Upper lobe of left lung (tissue), 6 donors: ENCODE results near the gene ATG7. TPM values are rescaled to one million over a fixed set of nuclear protein-coding genes. Genes with fewer than 3 reads are reported as not detected.

Source experiments
- ATAC-seq, 2 donors: fragments of 200-7000 bp; cut with Tn5 transposase; one replicate each; pipeline ENCODE4 v1.9.1; 2022; ENCODE audit warnings: mild to moderate bottlenecking in 2 of 2, moderate library complexity in 2 of 2; ENCODE audit not compliant: low FRiP score in 2 of 2
- DNase-seq, 2 donors: peaks; one replicate each; pipeline ENCODE4 v3.0.0-alpha.2; 2019 to 2020
- H3K27ac ChIP-seq, 4 donors: fragments of 200-600 bp; sonication (generic); one replicate each; pipeline ENCODE4 v1.5.1; 2016 to 2019
- H3K27me3 ChIP-seq, 4 donors: fragments of 200-600 bp; sonication (generic); one replicate each; pipeline ENCODE4 v1.5.1; 2017 to 2019
- H3K36me3 ChIP-seq, 4 donors: fragments of 200-600 bp; sonication (generic); one replicate each; pipeline ENCODE4 v1.5.1; 2016 to 2019
- H3K4me1 ChIP-seq, 4 donors: fragments of 200-600 bp; sonication (generic); one replicate each; pipeline ENCODE4 v1.5.1; 2018 to 2019
- H3K4me3 ChIP-seq, 4 donors: fragments of 200-600 bp; sonication (generic); one replicate each; pipeline ENCODE4 v1.5.1; 2017 to 2019; ENCODE audit warnings: mild to moderate bottlenecking in 2 of 4, moderate library complexity in 1 of 4
- H3K9me3 ChIP-seq, 4 donors: fragments of 200-600 bp; sonication (generic); one replicate each; pipeline ENCODE4 v1.5.1; 2018 to 2019
- EP300 ChIP-seq, 4 donors: sonication (generic); formaldehyde crosslinking; IDR thresholded peaks; one replicate each; pipeline ENCODE4 v1.5.1; 2017; ENCODE audit warnings: antibody characterized with exemption in 4 of 4, control low read depth in 2 of 4
- POLR2A ChIP-seq, 4 donors: fragments of 450-650 bp; IDR thresholded peaks; one replicate each; pipeline ENCODE4 v1.5.1; 2016 to 2017; ENCODE audit warnings: antibody characterized with exemption in 4 of 4, mild to moderate bottlenecking in 2 of 4
- POLR2AphosphoS5 ChIP-seq, 2 donors: sonication (generic); formaldehyde crosslinking; IDR thresholded peaks; one replicate each; pipeline ENCODE4 v1.5.1; 2017; ENCODE audit warnings: antibody characterized with exemption in 2 of 2
- WGBS, 2 donors: methylation state at CpG; one replicate each; pipeline ENCODE4 v1.1.5; 2017 to 2018; 5-methylcytosine and 5-hydroxymethylcytosine counted together
- total RNA-seq, 6 donors: library from RNA; depleted of rRNA in 4 of 6; stranded (reverse); fragments of >200 nt in 4 of 6; gene quantifications; one replicate each; pipeline versions ENCODE4 v1.1.0 to v1.2.1, GENCODE V29; 2016 to 2021
- TF ChIP-seq, protein P1 (sequence below), 6 experiments: fragments of 450-650 bp in 4 of 6; fragments of 200-600 bp in 2 of 6; sonication (generic) in 2 of 6; IDR thresholded peaks; one replicate each; pipeline ENCODE4 v1.5.1; 2016 to 2019; ENCODE audit warnings: antibody characterized with exemption in 6 of 6
- donor health status: DM: no; HTN: no; CAD: no; lungs with moderate emphysema.
- donor health status: DM: no; HTN: yes; CAD: no; lungs with severe emphysema.

Gene ATG7, protein sequence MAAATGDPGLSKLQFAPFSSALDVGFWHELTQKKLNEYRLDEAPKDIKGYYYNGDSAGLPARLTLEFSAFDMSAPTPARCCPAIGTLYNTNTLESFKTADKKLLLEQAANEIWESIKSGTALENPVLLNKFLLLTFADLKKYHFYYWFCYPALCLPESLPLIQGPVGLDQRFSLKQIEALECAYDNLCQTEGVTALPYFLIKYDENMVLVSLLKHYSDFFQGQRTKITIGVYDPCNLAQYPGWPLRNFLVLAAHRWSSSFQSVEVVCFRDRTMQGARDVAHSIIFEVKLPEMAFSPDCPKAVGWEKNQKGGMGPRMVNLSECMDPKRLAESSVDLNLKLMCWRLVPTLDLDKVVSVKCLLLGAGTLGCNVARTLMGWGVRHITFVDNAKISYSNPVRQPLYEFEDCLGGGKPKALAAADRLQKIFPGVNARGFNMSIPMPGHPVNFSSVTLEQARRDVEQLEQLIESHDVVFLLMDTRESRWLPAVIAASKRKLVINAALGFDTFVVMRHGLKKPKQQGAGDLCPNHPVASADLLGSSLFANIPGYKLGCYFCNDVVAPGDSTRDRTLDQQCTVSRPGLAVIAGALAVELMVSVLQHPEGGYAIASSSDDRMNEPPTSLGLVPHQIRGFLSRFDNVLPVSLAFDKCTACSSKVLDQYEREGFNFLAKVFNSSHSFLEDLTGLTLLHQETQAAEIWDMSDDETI
- 100 to 1,000 TPM in 2 of 6 donors, 10 to 100 TPM in 4; 52.4 to 195 (median 74.1) TPM for total RNA-seq

DNA sequence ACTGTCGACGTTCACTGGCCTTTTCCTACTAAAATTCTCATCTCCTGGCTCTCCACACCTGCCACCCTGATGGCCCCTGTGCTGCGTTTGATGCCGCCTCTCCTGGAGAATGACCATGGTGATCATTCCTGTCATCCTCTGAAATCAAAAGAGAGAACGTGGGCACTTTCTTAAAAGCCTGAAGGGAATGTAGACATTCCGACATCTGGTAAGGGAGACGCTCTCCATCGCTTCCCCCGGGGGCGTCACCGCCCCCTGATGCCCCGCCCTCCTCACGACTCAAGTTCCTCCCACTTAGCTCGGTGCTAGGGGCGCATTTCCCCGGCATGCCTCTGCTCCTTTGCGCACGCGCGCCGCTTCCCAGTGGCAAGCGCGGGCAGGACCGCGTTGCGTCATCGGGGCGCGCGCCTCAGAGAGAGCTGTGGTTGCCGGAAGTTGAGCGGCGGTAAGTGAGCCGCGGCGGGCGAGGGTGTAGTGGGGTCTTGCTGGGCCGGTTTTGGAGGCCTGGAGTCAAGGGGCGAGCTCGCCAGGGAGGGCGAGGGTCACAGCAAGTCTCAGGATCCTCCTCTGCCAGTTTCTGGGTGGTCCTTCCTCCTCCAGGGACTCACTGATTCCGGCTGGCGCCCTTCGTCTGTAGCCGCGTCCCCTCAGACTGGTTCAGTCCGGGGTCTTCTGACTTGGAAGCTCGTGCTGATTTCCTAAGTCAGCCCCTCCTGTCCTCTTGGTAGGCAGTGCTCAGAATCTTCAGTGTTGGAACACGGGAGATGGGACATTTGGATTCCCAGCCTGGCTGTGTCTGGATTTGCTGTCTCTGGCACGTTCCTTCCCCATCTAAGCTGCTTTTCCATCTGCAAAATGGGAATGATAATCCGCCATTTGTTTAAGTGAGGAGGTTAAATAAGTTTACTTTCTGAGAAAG, at the start of gene ATG7:
TSS of gene ATG7 (plus strand) at position 412 of the 919 bp plus-strand sequence. CDS start 26,299 bp downstream, outside the sequence.
- TF ChIP-seq POLR2AphosphoS5 (IDR thresholded peaks at IDR 0.05), result peak; percentile 93 to 98
- TF ChIP-seq, protein P1, sequence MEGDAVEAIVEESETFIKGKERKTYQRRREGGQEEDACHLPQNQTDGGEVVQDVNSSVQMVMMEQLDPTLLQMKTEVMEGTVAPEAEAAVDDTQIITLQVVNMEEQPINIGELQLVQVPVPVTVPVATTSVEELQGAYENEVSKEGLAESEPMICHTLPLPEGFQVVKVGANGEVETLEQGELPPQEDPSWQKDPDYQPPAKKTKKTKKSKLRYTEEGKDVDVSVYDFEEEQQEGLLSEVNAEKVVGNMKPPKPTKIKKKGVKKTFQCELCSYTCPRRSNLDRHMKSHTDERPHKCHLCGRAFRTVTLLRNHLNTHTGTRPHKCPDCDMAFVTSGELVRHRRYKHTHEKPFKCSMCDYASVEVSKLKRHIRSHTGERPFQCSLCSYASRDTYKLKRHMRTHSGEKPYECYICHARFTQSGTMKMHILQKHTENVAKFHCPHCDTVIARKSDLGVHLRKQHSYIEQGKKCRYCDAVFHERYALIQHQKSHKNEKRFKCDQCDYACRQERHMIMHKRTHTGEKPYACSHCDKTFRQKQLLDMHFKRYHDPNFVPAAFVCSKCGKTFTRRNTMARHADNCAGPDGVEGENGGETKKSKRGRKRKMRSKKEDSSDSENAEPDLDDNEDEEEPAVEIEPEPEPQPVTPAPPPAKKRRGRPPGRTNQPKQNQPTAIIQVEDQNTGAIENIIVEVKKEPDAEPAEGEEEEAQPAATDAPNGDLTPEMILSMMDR (IDR thresholded peaks at IDR 0.05), result peak in 4 of 6 experiments; percentile 41 to 71 (median 52)
- peak in 1 of 4 donors; percentile 72 for TF ChIP-seq EP300 (IDR thresholded peaks at IDR 0.05)
- peak in 3 of 4 donors; percentile 90 to 96 (median 93) for TF ChIP-seq POLR2A (IDR thresholded peaks at IDR 0.05)
- peaks cover 0 to 8% (median 0%) of the 10 kb centered on the region in 4 donors for H3K36me3 ChIP-seq
- WGBS, 2 donors, result 2% methylated on average over 23 to 51 of the region's 51 CpGs
- ATAC-seq (peak; percentile 97 to 98), DNase-seq (peak; percentile 98 to 99)
- H3K4me1 ChIP-seq, result peaks cover 17 to 25% (median 20%) of the 10 kb centered on the region in 4 donors
- peak within 1 kb of the TSS; percentile 38 to 74 (median 60) for H3K4me3 ChIP-seq
- H3K27me3 ChIP-seq, result no peaks in the 10 kb centered on the region
- no peaks in the 10 kb centered on the region for H3K9me3 ChIP-seq
- peak within 1 kb of the TSS; percentile 84 to 93 (median 88) for H3K27ac ChIP-seq

DNA sequence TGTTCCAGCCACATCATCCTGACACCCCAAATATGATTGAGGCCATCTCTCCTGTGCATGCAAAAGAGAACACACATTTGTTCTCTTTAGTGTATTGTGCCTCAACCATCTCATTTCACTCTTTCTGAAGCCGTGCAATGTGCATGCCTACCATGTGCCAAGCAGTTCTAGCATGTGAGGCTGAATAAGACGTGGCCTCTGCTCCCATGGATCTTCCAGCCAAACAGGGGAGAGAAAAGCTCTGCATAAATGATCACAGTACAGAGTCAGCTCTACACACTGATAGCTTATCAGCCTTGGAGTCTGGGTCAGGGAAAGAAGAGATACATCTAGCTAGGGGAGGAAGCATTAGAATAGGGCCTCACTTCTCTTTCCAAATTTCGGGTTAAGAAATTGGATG, 48.2 kb upstream of the ATG7 start:
- 70 to 90% methylated on average over 3 of the region's 3 CpGs for WGBS, 2 donors
- Histone ChIP-seq H3K4me1 (peaks cover 7 to 36% (median 14%) of the 10 kb centered on the region in 4 donors), H3K36me3 (no peaks in the 10 kb centered on the region), H3K4me3 (no peak overlapping the region), H3K9me3 (no peaks in the 10 kb centered on the region), H3K27ac (peak overlapping the region in 2 of 4 donors; percentile 2 to 81), H3K27me3 (no peaks in the 10 kb centered on the region)
- no peak for DNase-seq
- TF ChIP-seq EP300 (IDR thresholded peaks at IDR 0.05), result no peak
- no peak for TF ChIP-seq POLR2A (IDR thresholded peaks at IDR 0.05)
- no peak for TF ChIP-seq POLR2AphosphoS5 (IDR thresholded peaks at IDR 0.05)
- TF ChIP-seq, protein P1 (IDR thresholded peaks at IDR 0.05), result no peak
- no peak for ATAC-seq

DNA sequence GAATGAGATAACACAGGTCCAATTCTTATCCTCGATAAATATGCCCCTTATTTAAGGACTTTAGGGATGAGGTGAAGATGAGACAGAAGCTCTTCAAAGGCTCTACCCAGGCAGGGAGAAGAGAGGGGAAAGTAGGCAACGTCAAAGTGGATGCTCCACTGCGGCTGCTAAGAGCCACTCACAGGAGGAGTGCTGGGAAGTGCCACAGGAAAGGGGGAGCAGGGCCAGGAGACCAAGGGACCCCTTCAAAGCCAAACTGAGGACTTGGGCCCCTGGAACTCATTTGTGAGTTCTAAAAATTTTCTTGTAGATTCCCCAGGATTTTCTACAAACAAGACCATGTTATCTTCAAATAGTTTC, 47.3 kb upstream of the ATG7 start:
- no peaks in the 10 kb centered on the region for H3K9me3 ChIP-seq
- peaks cover 7 to 36% (median 14%) of the 10 kb centered on the region in 4 donors for H3K4me1 ChIP-seq
- peak overlapping the region in 2 of 4 donors; percentile 30 to 40 for H3K4me3 ChIP-seq
- H3K36me3 ChIP-seq, result no peaks in the 10 kb centered on the region
- no peaks in the 10 kb centered on the region for H3K27me3 ChIP-seq
- TF ChIP-seq POLR2AphosphoS5 (IDR thresholded peaks at IDR 0.05) (no peak), EP300 (IDR thresholded peaks at IDR 0.05) (no peak), POLR2A (IDR thresholded peaks at IDR 0.05) (no peak)
- TF ChIP-seq, protein P1 (IDR thresholded peaks at IDR 0.05), result no peak
- DNase-seq (no peak), ATAC-seq (no peak)
- 69 to 77% methylated on average over 3 of the region's 3 CpGs for WGBS, 2 donors
- H3K27ac ChIP-seq, result peak overlapping the region; percentile 80 to 85 (median 82)

DNA sequence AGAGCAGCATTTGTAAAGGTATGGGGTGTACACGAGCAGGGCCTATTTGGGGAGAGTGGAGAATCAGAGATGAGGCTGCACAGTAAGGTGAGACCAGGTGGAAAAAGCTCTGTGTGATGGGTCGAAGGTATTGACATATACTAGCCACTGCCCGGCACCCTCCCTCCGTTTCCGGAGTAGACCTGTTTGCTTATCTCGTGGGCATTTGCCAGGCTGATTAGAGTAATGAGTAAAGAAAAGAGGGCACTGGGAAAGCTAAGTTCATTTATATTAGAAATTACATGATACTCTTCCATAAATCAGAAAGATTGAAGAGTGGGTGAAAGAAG, 46.2 kb upstream of the ATG7 start:
- TF ChIP-seq POLR2AphosphoS5 (IDR thresholded peaks at IDR 0.05) (no peak), POLR2A (IDR thresholded peaks at IDR 0.05) (no peak), EP300 (IDR thresholded peaks at IDR 0.05) (no peak)
- TF ChIP-seq, protein P1 (IDR thresholded peaks at IDR 0.05), result no peak
- Histone ChIP-seq H3K4me1 (peaks cover 3 to 36% (median 12%) of the 10 kb centered on the region in 4 donors), H3K27me3 (no peaks in the 10 kb centered on the region), H3K27ac (peak overlapping the region; percentile 80 to 85 (median 82)), H3K36me3 (no peaks in the 10 kb centered on the region), H3K9me3 (no peaks in the 10 kb centered on the region), H3K4me3 (peak overlapping the region in 3 of 4 donors; percentile 9 to 40 (median 30))
- ATAC-seq, result no peak
- 69 to 80% methylated on average over 6 of the region's 6 CpGs for WGBS, 2 donors
- no peak for DNase-seq
